Fibroblast of lung (primary cell): ENCODE results near the gene ATP11A.

Experiments
- EZH2 ChIP-seq: IDR thresholded peaks from 2 replicates; pipeline ENCODE4 v1.5.1; 2012; ENCODE audit warnings: low read length, control low read depth, mild to moderate bottlenecking; ENCODE audit errors: missing control alignments
- TF ChIP-seq, protein P1 (sequence below), 2 donors: IDR thresholded peaks in 1 of 2; conservative IDR thresholded peaks in 1 of 2; 1 replicate in 1 of 2; 2 replicates in 1 of 2; pipeline ENCODE4 v1.5.1; 2011 to 2012; ENCODE audit warnings: low read length in 2 of 2, control low read depth in 1 of 2, inconsistent platforms in 1 of 2, low read depth in 1 of 2, mild to moderate bottlenecking in 1 of 2

DNA sequence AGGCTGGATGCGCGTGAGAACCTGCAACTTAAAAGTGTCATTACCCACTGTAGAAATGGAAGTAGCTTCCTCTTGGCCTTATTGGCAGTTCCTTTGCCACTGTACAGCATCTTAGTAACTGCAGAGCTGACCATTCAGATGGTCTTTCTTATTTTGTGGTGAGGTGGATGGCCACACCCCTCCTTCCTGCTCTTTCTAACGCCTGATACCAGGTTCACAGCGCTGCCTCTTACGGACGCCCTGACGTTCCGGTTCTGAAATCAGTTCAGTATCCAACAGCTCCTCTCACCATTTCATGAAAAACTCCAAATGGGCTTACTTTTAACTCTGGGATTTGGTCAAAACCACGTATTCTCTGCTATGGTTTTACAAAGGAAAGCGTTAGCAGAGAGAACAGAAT is 134.6 kb downstream of the ATP11A start:
- TF ChIP-seq, protein P1, sequence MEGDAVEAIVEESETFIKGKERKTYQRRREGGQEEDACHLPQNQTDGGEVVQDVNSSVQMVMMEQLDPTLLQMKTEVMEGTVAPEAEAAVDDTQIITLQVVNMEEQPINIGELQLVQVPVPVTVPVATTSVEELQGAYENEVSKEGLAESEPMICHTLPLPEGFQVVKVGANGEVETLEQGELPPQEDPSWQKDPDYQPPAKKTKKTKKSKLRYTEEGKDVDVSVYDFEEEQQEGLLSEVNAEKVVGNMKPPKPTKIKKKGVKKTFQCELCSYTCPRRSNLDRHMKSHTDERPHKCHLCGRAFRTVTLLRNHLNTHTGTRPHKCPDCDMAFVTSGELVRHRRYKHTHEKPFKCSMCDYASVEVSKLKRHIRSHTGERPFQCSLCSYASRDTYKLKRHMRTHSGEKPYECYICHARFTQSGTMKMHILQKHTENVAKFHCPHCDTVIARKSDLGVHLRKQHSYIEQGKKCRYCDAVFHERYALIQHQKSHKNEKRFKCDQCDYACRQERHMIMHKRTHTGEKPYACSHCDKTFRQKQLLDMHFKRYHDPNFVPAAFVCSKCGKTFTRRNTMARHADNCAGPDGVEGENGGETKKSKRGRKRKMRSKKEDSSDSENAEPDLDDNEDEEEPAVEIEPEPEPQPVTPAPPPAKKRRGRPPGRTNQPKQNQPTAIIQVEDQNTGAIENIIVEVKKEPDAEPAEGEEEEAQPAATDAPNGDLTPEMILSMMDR (conservative IDR thresholded peaks at IDR 0.05 in 1 of 2, IDR thresholded peaks at IDR 0.05 in 1 of 2; ENCODE audit: low read depth in 1 of 2, low read length in 2 of 2) = no peak
- no peak for TF ChIP-seq EZH2
